C1 segment of cervical spinal cord (tissue), 14 donors: ENCODE measurements around the gene ITFG1.

Experiments
- DNase-seq, 14 donors: peaks; one replicate each; lab custom pipeline; 2025; lab: John Stamatoyannopoulos, UW

ITFG1 gene

DNA sequence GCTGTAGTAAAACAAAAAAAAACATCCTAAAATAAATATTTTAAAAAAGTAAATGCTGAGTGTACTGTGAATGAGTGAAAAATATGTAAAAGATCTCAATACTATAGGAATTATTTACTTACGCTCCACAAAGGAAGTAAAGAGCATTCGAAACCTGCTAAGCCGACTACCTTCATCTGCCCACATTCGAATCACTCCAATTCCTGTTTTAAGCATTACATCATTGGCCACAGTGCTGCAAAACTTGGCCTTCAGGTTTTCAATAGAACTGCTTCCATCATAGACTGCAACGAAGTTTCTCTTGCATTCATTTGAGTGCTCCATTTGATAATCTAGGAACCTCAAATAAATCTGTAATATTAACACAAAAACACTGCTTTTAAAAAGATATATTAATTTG, 351.5 kb downstream of the ITFG1 start:
- no peak for DNase-seq
